HG03039 (cell line): ENCODE measurements around the gene CLDN9.

Source experiments
- ATAC-seq: cut with Tn5 transposase; IDR thresholded peaks from one replicate; pipeline ENCODE4 v1.9.1; 2021; ENCODE audit warnings: mild to moderate bottlenecking, moderate library complexity; ENCODE audit not compliant: unreplicated experiment

CLDN9 gene

GRCh38 chr16:3028716-3029319 is 16.1 kb downstream of the CLDN9 start:
- ATAC-seq = no peak

- no peak for ATAC-seq
Measured at GRCh38 chr16:3029491-3030221, 16.9 kb downstream of the CLDN9 start.

GRCh38 chr16:3030222-3031212 is 17.8 kb downstream of the CLDN9 start:
- no peak for ATAC-seq

DNA sequence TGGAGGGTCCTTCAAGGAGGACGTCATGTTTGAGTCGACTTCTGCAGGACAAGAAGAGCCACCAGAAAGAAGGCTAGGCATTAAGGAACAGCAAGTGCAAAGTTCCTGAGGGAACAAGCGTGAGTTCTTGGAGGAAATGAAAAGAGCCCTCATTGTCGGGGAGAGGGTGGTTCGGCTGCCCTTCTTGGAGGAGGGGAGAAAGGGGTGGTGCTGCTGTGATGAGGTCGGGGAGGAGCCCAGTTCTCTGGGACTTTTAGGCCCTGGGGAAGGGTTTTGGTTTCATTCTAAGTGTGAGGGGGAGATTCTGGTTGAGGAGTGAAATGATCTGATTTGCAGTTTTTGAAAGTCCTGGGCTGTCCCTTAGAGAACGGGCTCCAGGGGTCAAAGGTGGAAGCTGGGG is 19.9 kb downstream of the CLDN9 start:
- ATAC-seq = no peak

- ATAC-seq = no peak
Measured at GRCh38 chr16:3035289-3035971, 22.7 kb downstream of the CLDN9 start.

- ATAC-seq = no peak
Measured at GRCh38 chr16:3035972-3036725, 23.4 kb downstream of the CLDN9 start.

DNA sequence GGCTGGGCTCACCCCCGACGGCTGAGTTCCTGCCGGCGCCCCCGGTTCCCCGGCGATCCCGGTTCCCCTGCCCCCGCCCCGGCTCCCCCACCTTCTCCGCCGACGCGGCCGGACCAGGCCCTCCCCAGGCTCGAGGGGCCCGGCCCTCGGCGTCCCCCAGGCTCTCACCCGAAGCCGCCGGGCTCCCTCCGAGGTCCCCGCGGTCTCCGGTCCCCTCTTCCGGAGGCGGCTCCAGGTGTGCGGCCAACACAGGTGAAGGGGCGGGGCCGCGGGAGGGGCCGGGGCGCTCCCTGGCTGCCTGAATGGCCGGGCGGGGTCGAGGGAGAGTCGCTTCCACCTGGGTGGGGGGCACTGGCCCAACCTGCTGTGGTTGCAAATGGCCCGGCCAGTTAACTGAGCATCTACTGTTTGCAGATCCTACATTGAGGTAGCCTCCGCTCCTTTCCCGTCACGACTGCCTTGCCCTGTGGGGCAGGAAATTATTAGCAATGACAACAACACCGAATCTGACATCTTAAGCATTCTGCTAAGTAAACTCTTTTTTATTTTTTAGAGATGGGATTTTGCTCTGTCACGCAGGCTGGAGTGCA is 24.1 kb downstream of the CLDN9 start, which contains the start of gene BICDL2:
Gene BICDL2 (minus strand): TSS at position 219 of the 590 bp plus-strand sequence. CDS start 1,448 bp downstream, outside the sequence.
- ATAC-seq = no peak

- ATAC-seq = no peak
Measured at GRCh38 chr16:3038256-3038655, 25.5 kb downstream of the CLDN9 start.

DNA sequence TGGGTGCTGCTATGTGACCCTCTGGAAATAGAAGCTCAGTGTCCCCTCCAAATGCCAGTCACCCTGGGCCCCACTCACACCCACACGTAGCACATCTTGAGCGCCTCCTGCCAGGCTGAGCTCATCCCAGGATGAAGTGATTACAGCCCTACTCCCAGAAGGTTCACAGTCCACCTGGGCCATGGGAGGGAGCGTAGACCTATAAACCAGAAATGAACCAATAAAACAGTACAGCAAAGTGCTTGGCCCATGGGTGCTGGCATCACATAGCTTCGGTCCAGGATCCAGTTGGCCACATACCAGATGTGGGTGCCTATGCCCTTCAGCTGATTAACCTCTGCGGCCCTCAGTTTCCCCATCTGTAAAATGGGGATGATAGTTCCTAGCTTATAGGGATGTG is 26.2 kb downstream of the CLDN9 start:
- ATAC-seq = no peak

DNA sequence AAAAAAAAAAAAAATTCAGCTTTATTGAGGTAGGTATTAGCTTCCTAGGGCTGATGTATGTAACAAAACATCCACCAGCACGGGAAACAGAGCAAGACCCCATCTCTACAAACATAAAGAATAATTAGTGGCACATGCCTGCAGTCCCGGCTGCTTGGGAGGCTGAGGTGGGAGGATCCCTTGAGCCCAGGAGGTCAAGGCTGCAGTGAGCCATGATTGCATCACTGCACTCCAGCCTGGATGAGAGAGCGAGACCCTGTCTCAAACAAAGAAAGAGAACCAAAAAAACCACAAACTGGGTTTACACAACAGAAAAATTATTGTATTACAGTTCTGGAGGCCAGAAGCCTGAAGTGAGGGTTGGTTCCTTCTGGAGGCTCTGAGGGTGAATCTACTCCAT is 29.7 kb downstream of the CLDN9 start:
- no peak for ATAC-seq

DNA sequence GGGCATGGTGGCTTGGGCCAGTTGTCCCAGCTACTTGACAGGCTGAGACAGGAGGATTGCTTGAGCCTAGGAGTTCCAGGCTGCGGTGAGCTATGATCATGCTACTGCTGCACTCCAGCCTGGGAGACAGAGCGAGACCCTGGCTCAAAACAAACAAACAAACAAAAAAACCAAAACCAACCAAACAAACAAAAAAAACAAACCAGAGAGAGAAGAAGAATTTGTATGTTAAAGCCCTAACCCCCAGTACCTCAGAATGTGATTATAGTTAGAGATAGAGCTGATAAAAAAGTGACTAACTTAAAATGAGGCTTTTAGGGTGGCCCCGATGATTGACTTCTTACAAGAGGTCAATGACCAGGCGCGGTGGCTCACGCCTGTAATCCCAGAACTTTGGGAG is 32.0 kb downstream of the CLDN9 start:
- ATAC-seq = no peak

- no peak for ATAC-seq
Measured at GRCh38 chr16:3045758-3046640, 33.3 kb downstream of the CLDN9 start, which contains the start of gene MMP25. Gene MMP25, plus strand, starts transcription at chr16:3046561. Its CDS starts 357 bp downstream, at chr16:3046918.

- no peak for ATAC-seq
Measured at GRCh38 chr16:3046641-3047386, 34.1 kb downstream of the CLDN9 start.

GRCh38 chr16:3047387-3047720 is 34.6 kb downstream of the CLDN9 start:
- ATAC-seq = no peak

GRCh38 chr16:3049921-3050481 is 37.3 kb downstream of the CLDN9 start:
- no peak for ATAC-seq

DNA sequence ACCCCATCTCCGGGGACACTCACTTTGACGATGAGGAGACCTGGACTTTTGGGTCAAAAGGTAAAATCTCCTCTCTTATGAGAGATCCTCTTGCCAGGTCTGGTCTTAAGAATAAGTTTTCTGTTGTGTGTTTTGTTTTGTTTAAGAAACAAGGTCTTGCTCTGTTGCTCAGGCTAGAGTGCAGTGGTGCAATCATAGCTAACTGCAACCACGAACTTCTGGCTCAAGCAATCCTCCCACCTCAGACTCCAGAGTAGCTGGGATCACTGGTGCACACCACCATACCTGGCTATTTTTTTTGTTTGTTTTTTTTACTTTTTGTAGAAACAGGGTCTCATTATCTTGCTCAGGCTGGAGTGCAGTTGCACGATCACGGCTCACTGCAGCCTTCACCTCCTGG is 37.8 kb downstream of the CLDN9 start:
- no peak for ATAC-seq

GRCh38 chr16:3051009-3051408 is 38.3 kb downstream of the CLDN9 start:
- ATAC-seq = no peak

DNA sequence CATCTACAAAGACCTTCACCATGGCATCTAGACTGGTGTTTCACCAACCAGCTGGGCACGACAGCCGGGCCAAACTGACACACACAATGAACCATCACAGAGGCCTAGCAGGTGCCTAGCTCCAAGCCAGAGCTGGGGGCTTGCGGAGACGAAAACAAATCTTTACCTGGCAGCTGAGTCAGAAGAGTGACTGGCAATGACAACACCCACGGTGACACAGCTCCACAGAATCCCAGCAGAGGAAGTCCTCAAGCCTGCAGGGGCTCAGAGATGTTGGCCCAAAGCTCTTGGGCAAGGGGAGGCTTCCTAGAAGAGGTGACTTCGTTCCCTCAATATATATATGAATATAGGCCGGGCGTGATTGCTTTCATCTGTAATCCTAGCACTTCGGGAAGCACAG is 38.8 kb downstream of the CLDN9 start:
- ATAC-seq = no peak
